ENCODE data around the gene EFNB3.

Gene EFNB3

GRCh38 chr17:7701681-7702080 lies 3.3 kb upstream of the EFNB3 start:
- no peak for TF ChIP-seq CTCF (conservative IDR thresholded peaks at IDR 0.05; ENCODE audit: low read depth, low read length)
- no peak for DNase-seq (ENCODE audit: low read depth)
- no peak overlapping the region for H3K4me3 ChIP-seq (ENCODE audit: low read length)

- no peak for TF ChIP-seq CTCF (conservative IDR thresholded peaks at IDR 0.05; ENCODE audit: low read depth, low read length)
- H3K4me3 ChIP-seq (ENCODE audit: low read length), result no peak overlapping the region
- DNase-seq (ENCODE audit: low read depth), result no peak
These were observed 2.2 kb upstream of the EFNB3 start for GRCh38 chr17:7702776-7703175.

GRCh38 chr17:7703584-7704479 lies 1.2 kb upstream of the EFNB3 start:
- DNase-seq (ENCODE audit: low read depth), result no peak
- H3K4me3 ChIP-seq (ENCODE audit: low read length), result no peak overlapping the region
- TF ChIP-seq CTCF (conservative IDR thresholded peaks at IDR 0.05; ENCODE audit: low read depth, low read length), result no peak

- no peak for DNase-seq (ENCODE audit: low read depth)
- no peak for TF ChIP-seq CTCF (conservative IDR thresholded peaks at IDR 0.05; ENCODE audit: low read depth, low read length)
- peak overlapping the region; percentile 47 for H3K4me3 ChIP-seq (ENCODE audit: low read length)
These were observed 560 bp downstream of the EFNB3 start for GRCh38 chr17:7705269-7706255.

GRCh38 chr17:7706631-7707354 lies 1.8 kb downstream of the EFNB3 start:
- no peak for TF ChIP-seq CTCF (conservative IDR thresholded peaks at IDR 0.05; ENCODE audit: low read depth, low read length)
- H3K4me3 ChIP-seq (ENCODE audit: low read length), result no peak overlapping the region
- no peak for DNase-seq (ENCODE audit: low read depth)

- DNase-seq (ENCODE audit: low read depth), result no peak
- TF ChIP-seq CTCF (conservative IDR thresholded peaks at IDR 0.05; ENCODE audit: low read depth, low read length), result no peak
- no peak overlapping the region for H3K4me3 ChIP-seq (ENCODE audit: low read length)
These were observed 2.4 kb downstream of the EFNB3 start for GRCh38 chr17:7707446-7707845.
